Measurements from ENCODE around the gene FOXI3. TPM values are rescaled to one million over a fixed set of nuclear protein-coding genes. Genes with fewer than 3 reads are reported as not detected.

The FOXI3 gene
- total RNA-seq, 2 donors from 2014 or later = 0.40 TPM; not detected in 1

GRCh38 chr2:88443353-88443938 is 9.0 kb downstream of the FOXI3 start:
- Histone ChIP-seq H3K4me3 (no peak overlapping the region), H3K27me3 (replicated peaks; ENCODE audit: insufficient read depth) (no peaks in the 10 kb centered on the region), H3K4me1 (replicated peaks) (no peaks in the 10 kb centered on the region), H3K9me3 (no peaks in the 10 kb centered on the region), H3K27ac (no peak overlapping the region), H3K36me3 (no peaks in the 10 kb centered on the region)
- intact Hi-C loops (cut with DNase I) = no loop called here
- WGBS = 46% methylated on average over 4 of the region's 4 CpGs
- DNase-seq (ENCODE audit: low spot score) = no peak
- TF ChIP-seq CTCF (IDR thresholded peaks at IDR 0.05) = no peak
- TF ChIP-seq POLR2AphosphoS5 (IDR thresholded peaks at IDR 0.05) = no peak
- no peak for TF ChIP-seq POLR2A (IDR thresholded peaks at IDR 0.05)

GRCh38 chr2:88442473-88442872 is 10.0 kb downstream of the FOXI3 start:
- DNase-seq (ENCODE audit: low spot score) = no peak
- TF ChIP-seq CTCF (IDR thresholded peaks at IDR 0.05) = no peak
- no peak for TF ChIP-seq POLR2AphosphoS5 (IDR thresholded peaks at IDR 0.05)
- no peak for TF ChIP-seq POLR2A (IDR thresholded peaks at IDR 0.05)
- Histone ChIP-seq H3K27ac (no peak overlapping the region), H3K36me3 (no peaks in the 10 kb centered on the region), H3K4me1 (replicated peaks) (no peaks in the 10 kb centered on the region), H3K4me3 (no peak overlapping the region), H3K27me3 (replicated peaks; ENCODE audit: insufficient read depth) (no peaks in the 10 kb centered on the region), H3K9me3 (no peaks in the 10 kb centered on the region)
- intact Hi-C loops (cut with DNase I) = no loop called here
- WGBS = 77% methylated on average over 4 of the region's 4 CpGs

- no peak for DNase-seq (ENCODE audit: low spot score)
- no peak for TF ChIP-seq CTCF (IDR thresholded peaks at IDR 0.05)
- TF ChIP-seq POLR2AphosphoS5 (IDR thresholded peaks at IDR 0.05) = no peak
- no peak for TF ChIP-seq POLR2A (IDR thresholded peaks at IDR 0.05)
- H3K9me3 ChIP-seq = no peaks in the 10 kb centered on the region
- no peak overlapping the region for H3K4me3 ChIP-seq
- no peaks in the 10 kb centered on the region for H3K4me1 ChIP-seq (replicated peaks)
- no peaks in the 10 kb centered on the region for H3K27me3 ChIP-seq (replicated peaks; ENCODE audit: insufficient read depth)
- no peak overlapping the region for H3K27ac ChIP-seq
- WGBS = 84% methylated on average over 5 of the region's 5 CpGs
- H3K36me3 ChIP-seq = no peaks in the 10 kb centered on the region
- intact Hi-C loops (cut with DNase I) = no loop called here
Observed at GRCh38 chr2:88442061-88442460, 10.4 kb downstream of the FOXI3 start.

GRCh38 chr2:88437010-88437409 is 15.5 kb downstream of the FOXI3 start:
- Histone ChIP-seq H3K36me3 (no peaks in the 10 kb centered on the region), H3K4me3 (no peak overlapping the region), H3K27me3 (replicated peaks; ENCODE audit: insufficient read depth) (no peaks in the 10 kb centered on the region), H3K27ac (no peak overlapping the region), H3K4me1 (replicated peaks) (no peaks in the 10 kb centered on the region), H3K9me3 (no peaks in the 10 kb centered on the region)
- DNase-seq (ENCODE audit: low spot score) = no peak
- TF ChIP-seq POLR2A (IDR thresholded peaks at IDR 0.05) = no peak
- TF ChIP-seq CTCF (IDR thresholded peaks at IDR 0.05) = no peak
- TF ChIP-seq POLR2AphosphoS5 (IDR thresholded peaks at IDR 0.05) = no peak
- intact Hi-C loops (cut with DNase I) = no loop called here
- 88% methylated on average over 4 of the region's 4 CpGs for WGBS

GRCh38 chr2:88429929-88430328 is 22.6 kb downstream of the FOXI3 start:
- no peaks in the 10 kb centered on the region for H3K27me3 ChIP-seq (replicated peaks; ENCODE audit: insufficient read depth)
- H3K36me3 ChIP-seq = no peaks in the 10 kb centered on the region
- TF ChIP-seq CTCF (IDR thresholded peaks at IDR 0.05) = no peak
- TF ChIP-seq POLR2AphosphoS5 (IDR thresholded peaks at IDR 0.05) = no peak
- no peak for TF ChIP-seq POLR2A (IDR thresholded peaks at IDR 0.05)
- H3K4me3 ChIP-seq = no peak overlapping the region
- DNase-seq (ENCODE audit: low spot score) = no peak
- H3K4me1 ChIP-seq (replicated peaks) = no peaks in the 10 kb centered on the region
- H3K27ac ChIP-seq = no peak overlapping the region
- H3K9me3 ChIP-seq = no peaks in the 10 kb centered on the region
- 93% methylated on average over 7 of the region's 7 CpGs for WGBS
- intact Hi-C loops (cut with DNase I) = no loop called here

Measured in prostate gland (tissue), 2 donors.